GM19455 (cell line): Measurements from ENCODE around the gene RND1.
"Not testable (repeated sequence)": the region's sequence is repeated elsewhere in the genome, so short reads cannot be mapped to it uniquely, and the experiment has no call there.

Experiments used
- ATAC-seq: cut with Tn5 transposase; IDR thresholded peaks from one replicate; pipeline ENCODE4 v1.9.1; 2021; ENCODE audit not compliant: unreplicated experiment

Gene RND1

GRCh38 chr12:48865281-48866051, at the start of gene RND1:
Gene RND1, minus strand, starts transcription at chr12:48865870. Its CDS starts 103 bp downstream, at chr12:48865767.
- peak; percentile 91 for ATAC-seq

- ATAC-seq, result no peak
These were observed 44.5 kb upstream of the RND1 start for GRCh38 chr12:48910196-48910595.

GRCh38 chr12:48909698-48910097, 44.0 kb upstream of the RND1 start:
- not testable (repeated sequence) for ATAC-seq

- no peak for ATAC-seq
These were observed 41.6 kb upstream of the RND1 start for GRCh38 chr12:48907245-48907644.

DNA sequence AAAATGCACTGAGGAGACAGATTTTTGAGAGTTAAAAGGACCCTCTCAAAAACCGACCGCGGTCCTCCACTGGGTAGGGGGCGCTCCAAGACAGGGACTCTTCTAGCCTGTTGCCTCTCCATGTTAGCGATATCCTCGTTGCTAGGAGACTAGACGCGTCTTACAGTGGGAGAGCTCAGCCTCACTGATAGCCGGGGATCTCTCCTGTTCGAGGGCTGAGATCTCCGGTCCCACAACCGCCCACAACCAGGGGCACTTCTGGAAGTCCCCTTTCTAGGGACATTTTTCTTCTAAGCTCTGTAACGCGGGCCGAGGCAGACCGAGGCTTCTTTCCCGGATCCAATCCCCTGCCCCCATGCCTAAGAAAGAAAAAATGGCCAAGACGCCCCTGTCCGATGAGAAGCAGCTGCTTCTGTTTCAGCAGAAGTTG, 38.3 kb upstream of the RND1 start:
- ATAC-seq, result peak; percentile 83

GRCh38 chr12:48903363-48903981, 37.8 kb upstream of the RND1 start:
- ATAC-seq, result no peak

- ATAC-seq, result no peak
These were observed 35.6 kb upstream of the RND1 start for GRCh38 chr12:48901278-48901677.

DNA sequence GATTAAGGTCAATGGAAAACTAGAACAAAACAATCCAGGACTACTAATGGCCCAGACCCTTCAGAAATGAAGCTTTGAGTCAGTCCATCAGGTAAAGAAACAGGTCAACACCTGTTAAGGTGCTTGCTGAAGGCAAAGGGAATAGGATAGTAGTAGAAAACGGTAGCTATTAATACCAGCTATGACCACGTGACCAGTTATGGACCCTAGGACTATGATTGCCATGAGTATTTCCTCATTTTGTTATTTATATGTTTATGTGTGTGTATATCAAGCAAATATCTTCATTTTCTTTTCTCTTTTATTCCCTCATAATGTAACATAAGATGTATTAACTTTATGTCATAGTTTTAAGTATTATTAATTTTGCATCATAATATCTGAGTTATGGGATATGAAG, 34.0 kb upstream of the RND1 start:
- no peak for ATAC-seq

GRCh38 chr12:48894271-48894670, 28.6 kb upstream of the RND1 start:
- no peak for ATAC-seq

- no peak for ATAC-seq
These were observed 25.2 kb upstream of the RND1 start for GRCh38 chr12:48890657-48891418.

- no peak for ATAC-seq
These were observed 24.0 kb upstream of the RND1 start for GRCh38 chr12:48889679-48890078.

DNA sequence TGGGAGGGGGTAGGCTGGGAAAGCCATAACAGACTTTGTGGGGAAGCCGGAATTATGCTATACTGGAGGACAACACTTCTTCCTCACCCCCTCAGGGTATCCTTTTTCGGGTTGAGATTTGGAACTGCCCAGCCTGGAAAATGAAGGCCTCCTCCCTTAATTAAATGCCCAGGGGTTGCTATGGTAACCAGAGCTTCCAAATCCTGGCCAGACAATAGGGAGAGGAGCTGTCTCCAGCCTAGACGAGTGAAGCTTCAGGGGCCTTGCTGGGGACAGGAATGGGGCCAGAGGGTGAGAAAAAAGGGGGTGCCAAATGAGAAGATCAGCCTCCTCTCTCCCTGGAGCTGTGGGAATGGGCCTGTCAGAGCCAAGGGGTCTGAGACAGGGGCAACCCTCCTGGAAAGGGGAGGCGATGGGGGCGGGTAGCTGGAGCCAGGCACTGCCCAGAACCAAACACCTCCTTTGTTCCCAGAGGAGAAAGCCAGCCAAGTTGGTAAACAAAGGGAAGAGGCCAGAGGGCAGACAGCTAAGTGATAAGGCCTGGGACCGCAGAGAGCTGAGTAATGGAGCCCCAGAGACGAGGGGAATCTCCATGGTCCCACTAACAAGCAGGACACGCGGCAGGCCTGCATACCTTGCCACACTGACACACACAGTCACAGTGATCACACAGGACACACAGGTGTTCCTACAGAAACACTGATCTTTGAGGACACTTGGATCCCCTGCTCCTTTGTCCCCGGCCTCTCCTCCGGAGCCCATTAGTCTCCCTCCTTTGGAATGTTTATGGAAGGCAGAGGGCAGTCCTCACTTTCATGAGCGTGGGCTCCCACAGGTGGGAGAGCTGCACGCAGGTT, 17.9 kb upstream of the RND1 start:
- no peak for ATAC-seq

- no peak for ATAC-seq
These were observed 17.3 kb upstream of the RND1 start for GRCh38 chr12:48882972-48883304.

GRCh38 chr12:48882315-48882687, 16.6 kb upstream of the RND1 start:
- ATAC-seq, result no peak

GRCh38 chr12:48881686-48882314, 16.1 kb upstream of the RND1 start:
- no peak for ATAC-seq

DNA sequence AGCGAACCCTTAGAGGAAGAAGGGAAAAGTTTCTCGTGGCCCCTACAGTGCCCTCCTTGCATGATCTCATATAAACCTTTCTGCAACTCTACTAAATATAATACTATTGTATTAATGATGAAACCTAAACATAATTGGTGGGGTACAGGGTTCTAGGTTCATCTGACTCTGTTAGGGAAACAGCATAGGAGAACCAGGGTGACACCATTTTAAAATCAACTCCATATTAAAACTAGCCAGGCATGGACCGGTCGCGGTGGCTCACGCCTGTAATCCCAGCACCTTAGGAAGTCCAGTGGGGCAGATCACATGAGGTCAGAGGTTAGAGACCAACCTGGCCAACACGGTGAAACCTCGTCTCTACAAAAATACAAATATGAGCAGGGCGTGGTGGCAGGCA, 15.0 kb upstream of the RND1 start:
- no peak for ATAC-seq

DNA sequence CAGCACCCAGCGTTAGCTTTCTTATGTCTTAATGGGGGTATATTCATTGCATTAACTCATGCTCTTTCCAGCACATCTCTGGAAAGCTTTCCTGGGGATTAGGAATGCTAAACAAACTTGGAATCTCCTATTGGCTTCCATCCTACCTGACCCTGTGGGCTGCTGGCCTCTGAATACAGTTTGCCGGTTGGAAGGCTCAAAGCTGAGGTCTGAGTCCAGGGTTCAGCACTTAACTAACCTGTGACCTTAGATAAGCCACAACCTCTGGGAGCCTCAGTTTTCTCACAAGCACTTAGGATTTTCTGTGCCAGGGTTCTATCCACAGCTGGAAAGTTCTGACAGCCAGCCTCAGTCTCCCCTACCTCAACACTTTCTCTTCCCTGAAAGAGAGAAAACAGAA, 12.9 kb upstream of the RND1 start:
- ATAC-seq, result no peak

DNA sequence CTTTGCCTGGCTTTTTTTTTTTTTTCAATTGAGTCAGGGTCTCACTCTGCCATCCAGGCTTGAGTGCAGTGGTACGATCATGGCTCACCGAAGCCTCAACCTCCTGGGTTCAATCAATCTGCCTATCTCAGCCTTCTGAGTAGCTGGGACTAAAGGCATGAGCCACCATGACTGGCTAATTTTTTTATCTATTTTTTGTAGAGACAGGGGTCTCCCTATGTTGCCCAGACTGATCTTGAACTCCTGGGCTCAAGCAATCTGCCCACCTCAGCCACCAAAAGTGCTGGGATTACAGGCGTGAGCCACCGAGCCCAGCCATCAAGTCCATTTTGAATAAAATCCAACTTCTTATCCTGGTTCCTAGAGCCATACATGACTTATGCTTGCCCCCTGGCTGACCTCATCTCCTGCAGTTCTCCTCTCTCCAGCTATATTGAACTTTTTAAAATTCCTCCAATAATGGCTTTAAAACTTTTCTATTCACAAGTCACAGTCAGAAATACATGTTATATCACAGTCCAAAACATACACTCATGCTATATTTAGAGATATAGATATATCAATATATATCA, 10.4 kb upstream of the RND1 start:
- no peak for ATAC-seq

GRCh38 chr12:48873534-48873933, 7.9 kb upstream of the RND1 start:
- ATAC-seq, result not testable (repeated sequence)

DNA sequence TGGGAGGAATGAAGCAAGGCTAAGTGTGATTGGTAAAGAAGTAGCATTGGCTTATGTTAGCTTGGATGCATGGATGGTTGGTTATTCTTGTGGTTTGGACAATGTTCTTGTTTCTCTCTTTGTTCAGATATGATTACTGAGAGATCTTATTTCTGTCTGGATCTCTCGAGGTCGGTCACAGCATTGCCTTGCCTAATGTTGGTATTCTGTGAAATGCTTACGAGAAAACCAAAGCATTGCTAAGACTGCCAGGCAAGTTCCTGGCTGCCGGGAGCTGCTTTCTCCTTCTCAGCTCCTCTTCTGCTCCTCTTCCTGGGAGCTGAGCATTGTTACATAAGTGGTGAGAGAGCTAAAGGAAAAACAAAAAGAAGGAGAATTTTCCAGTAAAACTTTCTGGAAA, 7.4 kb upstream of the RND1 start:
- ATAC-seq, result no peak
